ENCODE data around the gene PPDPF. TPM values are rescaled to one million over a fixed set of nuclear protein-coding genes. Genes with fewer than 3 reads are reported as not detected.

Gene PPDPF
- total and polyA plus RNA-seq, 2 donors (not counting 3 experiments of a cell fraction or from before 2014, with no cell fraction given) = 52.2 to 219 TPM

DNA sequence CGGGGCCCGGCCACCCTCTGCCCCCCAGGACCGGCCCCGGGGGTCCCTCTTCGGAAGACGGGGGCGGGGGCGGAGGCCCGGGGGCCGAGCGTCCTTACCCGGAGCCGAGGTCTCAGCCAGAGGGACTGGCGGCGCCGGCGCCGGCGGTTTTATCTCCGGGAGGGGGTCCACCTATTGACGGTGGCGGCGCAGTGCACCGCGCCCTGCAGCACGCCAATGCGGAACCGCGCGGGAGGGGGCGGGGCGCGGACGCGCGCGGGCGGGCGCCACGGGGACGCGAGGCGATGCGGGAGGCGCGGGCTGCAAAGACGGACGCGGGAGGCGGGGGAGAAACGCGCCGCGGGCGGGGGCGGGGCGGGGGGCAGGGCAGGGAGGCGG is 21.6 kb upstream of the PPDPF start, which contains the start of gene EEF1A2:
EEF1A2 (minus strand) TSS at position 124 of the 378 bp plus-strand sequence. CDS start 1,320 bp downstream, outside the sequence.
- TF ChIP-seq, protein P1, sequence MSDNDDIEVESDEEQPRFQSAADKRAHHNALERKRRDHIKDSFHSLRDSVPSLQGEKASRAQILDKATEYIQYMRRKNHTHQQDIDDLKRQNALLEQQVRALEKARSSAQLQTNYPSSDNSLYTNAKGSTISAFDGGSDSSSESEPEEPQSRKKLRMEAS (IDR thresholded peaks at IDR 0.05; ENCODE audit: insufficient read depth, insufficient read length) = no peak
- peak in 1 of 2 donors; percentile 14 for TF ChIP-seq CTCF (IDR thresholded peaks at IDR 0.05; ENCODE audit: extremely low read depth in 1 of 2, insufficient read depth in 1 of 2, low read depth in 1 of 2, low read length in 2 of 2)
- TF ChIP-seq EZH2 (IDR thresholded peaks at IDR 0.05; ENCODE audit: borderline replicate concordance, low read depth, low read length, severe bottlenecking) = peak; percentile 13
- FAIRE-seq (no peak), DNase-seq (ENCODE audit: low read depth, low spot score) (no peak)
- H3K79me2 ChIP-seq (ENCODE audit: control insufficient read depth, insufficient read depth, low read length) = no peaks in the 10 kb centered on the region
- BruUV-seq (replicated peaks) = no TSS peak
- H3K9me3 ChIP-seq (replicated peaks; ENCODE audit: control insufficient read depth, insufficient read depth, low read length) = no peaks in the 10 kb centered on the region
- no peaks in the 10 kb centered on the region for H3K27me3 ChIP-seq (ENCODE audit: control insufficient read depth in 2 of 2, insufficient read depth in 2 of 2, low read length in 2 of 2)
- no peaks in the 10 kb centered on the region for H4K20me1 ChIP-seq (replicated peaks; ENCODE audit: control insufficient read depth, extremely low read depth, insufficient read depth, low read length)
- H2AFZ ChIP-seq (ENCODE audit: low read depth, low read length) = no peak within 1 kb of the TSS
- intact Hi-C loops (cut with micrococcal nuclease) = no loop called here
- ChIA-PET CTCF (no interaction called here), POLR2A (no interaction called here)
- dilution Hi-C loops (cut with MboI; ENCODE audit: extremely low pct_ligation_motif_present, low sequenced_read_pairs) = no loop called here
- no peaks in the 10 kb centered on the region for H3K4me1 ChIP-seq (ENCODE audit: control insufficient read depth, extremely low read depth, insufficient read depth, low read length)
- H3K4me3 ChIP-seq (replicated peaks in 1 of 3; ENCODE audit: insufficient read depth in 1 of 3, low read depth in 1 of 3, low read length in 3 of 3) = peak within 1 kb of the TSS in 1 of 3 experiments; percentile 28
- no peak within 1 kb of the TSS for H3K9ac ChIP-seq (replicated peaks; ENCODE audit: extremely low read depth, insufficient read depth, low read length)
- no peak within 1 kb of the TSS for H3K27ac ChIP-seq (ENCODE audit: insufficient read depth, low read depth, low read length)
- no peaks in the 10 kb centered on the region for H3K36me3 ChIP-seq (ENCODE audit: control insufficient read depth in 2 of 2, extremely low read depth in 1 of 2, insufficient read depth in 2 of 2, low read length in 2 of 2)
- H3K4me2 ChIP-seq (ENCODE audit: insufficient read depth, low read length) = no peak within 1 kb of the TSS
- H3K9me1 ChIP-seq (replicated peaks; ENCODE audit: control insufficient read depth, extremely low read depth, insufficient read depth, low read length) = no peaks in the 10 kb centered on the region

- FAIRE-seq = no peak
- dilution Hi-C loops (cut with MboI; ENCODE audit: extremely low pct_ligation_motif_present, low sequenced_read_pairs) = no loop called here
These were observed 21.1 kb upstream of the PPDPF start for GRCh38 chr20:63499338-63499969.

More at GRCh38 chr20:63499338-63499969, 21.1 kb upstream of the PPDPF start:
- Histone ChIP-seq H3K9ac (replicated peaks; ENCODE audit: extremely low read depth, insufficient read depth, low read length) (no peak overlapping the region), H4K20me1 (replicated peaks; ENCODE audit: control insufficient read depth, extremely low read depth, insufficient read depth, low read length) (no peaks in the 10 kb centered on the region), H3K9me3 (replicated peaks; ENCODE audit: control insufficient read depth, insufficient read depth, low read length) (no peaks in the 10 kb centered on the region), H3K79me2 (ENCODE audit: control insufficient read depth, insufficient read depth, low read length) (no peaks in the 10 kb centered on the region), H3K4me2 (ENCODE audit: insufficient read depth, low read length) (no peak overlapping the region), H3K27ac (ENCODE audit: insufficient read depth, low read depth, low read length) (no peak overlapping the region), H3K4me1 (ENCODE audit: control insufficient read depth, extremely low read depth, insufficient read depth, low read length) (no peaks in the 10 kb centered on the region), H3K4me3 (replicated peaks in 1 of 3; ENCODE audit: insufficient read depth in 1 of 3, low read depth in 1 of 3, low read length in 3 of 3) (peak overlapping the region in 1 of 3 experiments; percentile 28), H2AFZ (ENCODE audit: low read depth, low read length) (no peak overlapping the region), H3K9me1 (replicated peaks; ENCODE audit: control insufficient read depth, extremely low read depth, insufficient read depth, low read length) (no peaks in the 10 kb centered on the region), H3K27me3 (ENCODE audit: control insufficient read depth in 2 of 2, insufficient read depth in 2 of 2, low read length in 2 of 2) (no peaks in the 10 kb centered on the region), H3K36me3 (ENCODE audit: control insufficient read depth in 2 of 2, extremely low read depth in 1 of 2, insufficient read depth in 2 of 2, low read length in 2 of 2) (no peaks in the 10 kb centered on the region)
- no TSS peak for BruUV-seq (replicated peaks)
- intact Hi-C loops (cut with micrococcal nuclease) = no loop called here
- DNase-seq (ENCODE audit: low read depth, low spot score) = no peak
- TF ChIP-seq CTCF (IDR thresholded peaks at IDR 0.05; ENCODE audit: extremely low read depth in 1 of 2, insufficient read depth in 1 of 2, low read depth in 1 of 2, low read length in 2 of 2) (no peak), JUN (IDR thresholded peaks at IDR 0.05; ENCODE audit: borderline replicate concordance, insufficient read depth, insufficient read length, low read depth) (no peak), FOS (IDR thresholded peaks at IDR 0.05; ENCODE audit: borderline replicate concordance, insufficient read depth, low read length) (no peak), POLR2A (IDR thresholded peaks at IDR 0.05; ENCODE audit: low read depth, low read length) (no peak), POLR2AphosphoS5 (IDR thresholded peaks at IDR 0.05; ENCODE audit: insufficient read depth, low read depth, low read length) (no peak), MYC (IDR thresholded peaks at IDR 0.05; ENCODE audit: low read depth, low read length) (no peak)
- TF ChIP-seq, protein P1 (IDR thresholded peaks at IDR 0.05; ENCODE audit: insufficient read depth, insufficient read length) = no peak
- POLR2A ChIA-PET = no interaction called here
- CTCF ChIA-PET = no interaction called here
